ENCODE measurements around the gene FCAR.
"Not testable (repeated sequence)": the region's sequence is repeated elsewhere in the genome, so short reads cannot be mapped to it uniquely, and the experiment has no call there.

The FCAR gene

DNA sequence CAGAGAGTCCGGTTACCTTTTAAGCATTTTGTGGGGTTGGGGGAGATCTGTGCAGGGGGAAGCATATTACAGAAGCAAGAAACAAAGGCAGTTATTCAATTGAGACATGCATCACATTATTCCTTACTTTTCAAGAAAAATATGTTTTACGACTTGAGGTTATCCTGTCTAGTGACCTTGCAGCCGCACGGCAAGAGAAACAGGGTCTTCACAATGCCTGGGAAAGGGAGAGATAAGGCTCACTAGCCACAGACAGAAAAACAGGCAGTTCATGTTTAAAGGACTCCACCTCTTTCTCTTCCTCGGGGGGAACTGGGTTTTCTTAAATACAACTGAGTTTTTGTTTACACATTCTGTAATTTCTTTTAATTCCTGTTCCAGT, 31.4 kb downstream of the FCAR start:
- DNase-seq (ENCODE audit: insufficient read length, low spot score): no peak
- no peak for FAIRE-seq
- TF ChIP-seq, protein P1, sequence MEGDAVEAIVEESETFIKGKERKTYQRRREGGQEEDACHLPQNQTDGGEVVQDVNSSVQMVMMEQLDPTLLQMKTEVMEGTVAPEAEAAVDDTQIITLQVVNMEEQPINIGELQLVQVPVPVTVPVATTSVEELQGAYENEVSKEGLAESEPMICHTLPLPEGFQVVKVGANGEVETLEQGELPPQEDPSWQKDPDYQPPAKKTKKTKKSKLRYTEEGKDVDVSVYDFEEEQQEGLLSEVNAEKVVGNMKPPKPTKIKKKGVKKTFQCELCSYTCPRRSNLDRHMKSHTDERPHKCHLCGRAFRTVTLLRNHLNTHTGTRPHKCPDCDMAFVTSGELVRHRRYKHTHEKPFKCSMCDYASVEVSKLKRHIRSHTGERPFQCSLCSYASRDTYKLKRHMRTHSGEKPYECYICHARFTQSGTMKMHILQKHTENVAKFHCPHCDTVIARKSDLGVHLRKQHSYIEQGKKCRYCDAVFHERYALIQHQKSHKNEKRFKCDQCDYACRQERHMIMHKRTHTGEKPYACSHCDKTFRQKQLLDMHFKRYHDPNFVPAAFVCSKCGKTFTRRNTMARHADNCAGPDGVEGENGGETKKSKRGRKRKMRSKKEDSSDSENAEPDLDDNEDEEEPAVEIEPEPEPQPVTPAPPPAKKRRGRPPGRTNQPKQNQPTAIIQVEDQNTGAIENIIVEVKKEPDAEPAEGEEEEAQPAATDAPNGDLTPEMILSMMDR (IDR thresholded peaks at IDR 0.05; ENCODE audit: insufficient read depth, missing control alignments): no peak

DNA sequence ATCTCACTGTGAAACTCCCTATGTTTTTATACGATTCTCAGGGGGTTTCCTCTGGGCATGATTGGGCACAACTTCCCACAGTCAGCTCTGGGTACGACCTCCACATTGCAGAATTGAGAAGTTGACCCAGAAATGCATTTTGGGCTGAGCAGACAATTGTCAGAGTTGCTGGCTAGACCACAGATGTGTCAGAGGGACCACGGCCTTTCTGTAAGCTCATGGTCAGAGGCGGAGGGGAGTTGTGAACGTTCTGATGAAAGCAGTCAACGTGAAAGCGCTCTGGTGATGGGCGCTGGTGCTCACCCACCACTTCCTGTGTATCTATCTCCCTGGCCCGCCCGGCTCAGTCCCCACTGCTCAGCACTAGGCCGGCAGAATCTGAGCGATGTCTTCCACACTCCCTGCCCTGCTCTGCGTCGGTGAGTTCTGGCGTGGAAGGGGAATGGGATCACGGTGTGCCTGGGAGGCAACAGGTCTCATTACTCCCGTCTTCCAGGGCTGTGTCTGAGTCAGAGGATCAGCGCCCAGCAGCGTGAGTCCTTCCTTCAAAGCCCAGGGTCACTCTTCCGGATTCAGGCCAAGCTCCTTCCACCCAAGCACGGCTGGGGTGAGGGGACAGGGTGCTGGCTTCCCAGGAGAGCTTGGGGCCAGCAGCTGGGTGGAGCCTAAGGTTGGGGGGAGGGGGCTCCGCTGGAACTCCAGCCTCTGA, 31.9 kb downstream of the FCAR start, which contains the start of gene NCR1:
TSS of gene NCR1 (plus strand) at position 346 of the 709 bp plus-strand sequence. CDS start at position 386, 40 bp downstream.
- DNase-seq (ENCODE audit: insufficient read length, low spot score): no peak
- TF ChIP-seq, protein P1 (IDR thresholded peaks at IDR 0.05; ENCODE audit: insufficient read depth, missing control alignments): no peak
- no peak for FAIRE-seq

DNA sequence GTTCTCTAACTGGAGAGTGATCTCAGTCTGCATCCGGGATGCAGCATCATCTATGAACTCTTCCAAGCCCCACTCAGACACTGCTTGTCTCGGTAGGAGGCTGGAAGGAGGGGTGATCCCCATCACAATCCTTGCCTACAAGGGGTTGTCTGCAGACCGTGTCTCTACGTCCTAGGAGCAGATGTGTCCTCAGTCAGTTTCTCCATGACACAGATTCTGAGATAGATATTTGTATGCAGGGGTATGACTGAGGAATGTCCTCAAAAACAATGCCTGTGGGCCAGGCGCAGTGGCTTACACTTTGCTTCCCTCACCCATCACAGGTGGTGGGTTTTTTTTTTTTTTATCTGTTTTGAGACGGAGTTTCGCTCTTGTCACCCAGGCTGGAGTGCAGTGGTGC, 32.8 kb downstream of the FCAR start:
- TF ChIP-seq, protein P1 (IDR thresholded peaks at IDR 0.05; ENCODE audit: insufficient read depth, missing control alignments): no peak
- DNase-seq (ENCODE audit: insufficient read length, low spot score): no peak
- FAIRE-seq: no peak

DNA sequence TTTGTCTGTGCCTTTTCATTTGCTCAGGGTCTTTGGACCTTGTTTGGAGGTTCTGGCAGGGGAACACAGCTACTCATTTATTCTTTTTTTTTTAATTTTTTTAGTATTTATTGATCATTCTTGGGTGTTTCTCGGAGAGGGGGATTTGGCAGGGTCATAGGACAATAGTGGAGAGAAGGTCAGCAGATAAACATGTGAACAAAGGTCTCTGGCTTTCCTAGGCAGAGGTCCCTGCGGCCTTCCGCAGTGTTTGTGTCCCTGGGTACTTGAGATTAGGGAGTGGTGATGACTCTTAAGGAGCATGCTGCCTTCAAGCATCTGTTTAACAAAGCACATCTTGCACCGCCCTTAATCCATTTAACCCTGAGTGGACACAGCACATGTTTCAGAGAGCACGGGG, 33.9 kb downstream of the FCAR start:
- not testable (repeated sequence) for FAIRE-seq; DNase-seq (ENCODE audit: insufficient read length, low spot score)

DNA sequence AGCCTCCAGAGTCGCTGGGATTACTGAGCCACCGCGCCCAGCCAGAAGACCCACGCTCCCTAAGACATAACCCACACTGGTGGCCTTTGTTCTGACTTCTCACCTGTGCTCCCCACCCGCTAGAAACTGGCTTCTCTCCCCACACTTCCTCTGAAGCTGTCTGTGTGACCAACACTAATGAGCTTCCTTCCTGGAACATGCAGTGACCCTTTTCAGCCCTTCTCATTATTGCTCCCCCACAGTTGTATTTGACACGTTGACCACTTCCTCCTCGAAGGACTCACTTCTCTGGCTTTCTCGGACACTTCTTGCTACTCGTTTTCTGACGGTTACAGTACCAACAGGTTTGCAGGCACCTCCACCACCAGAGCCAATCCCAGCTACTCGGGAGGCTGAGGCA, 42.8 kb downstream of the FCAR start:
- FAIRE-seq: no peak
- DNase-seq (ENCODE audit: insufficient read length, low spot score): no peak
- TF ChIP-seq, protein P1 (IDR thresholded peaks at IDR 0.05; ENCODE audit: insufficient read depth, missing control alignments): no peak

DNA sequence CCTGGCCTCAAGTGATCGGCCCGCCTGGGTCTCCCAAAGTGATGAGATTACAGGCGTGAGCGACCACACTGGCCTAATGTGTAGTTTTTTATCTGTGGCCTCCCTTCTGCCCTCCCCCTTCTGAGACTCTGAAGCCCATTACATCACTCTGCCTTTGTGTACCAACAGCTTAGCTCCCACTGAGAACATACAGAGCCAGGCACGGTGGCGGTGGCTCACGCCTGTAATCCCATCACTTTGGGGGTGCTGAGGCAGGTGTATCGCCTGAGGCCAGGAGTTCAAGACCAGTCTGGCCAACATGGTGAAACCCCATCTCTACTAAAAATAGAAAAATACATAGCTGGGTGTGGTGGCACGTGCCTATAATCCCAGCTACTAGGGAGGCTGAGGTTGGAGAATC, 44.5 kb downstream of the FCAR start:
- TF ChIP-seq, protein P1 (IDR thresholded peaks at IDR 0.05; ENCODE audit: insufficient read depth, missing control alignments): no peak
- DNase-seq (ENCODE audit: insufficient read length, low spot score) (no peak), FAIRE-seq (no peak)

DNA sequence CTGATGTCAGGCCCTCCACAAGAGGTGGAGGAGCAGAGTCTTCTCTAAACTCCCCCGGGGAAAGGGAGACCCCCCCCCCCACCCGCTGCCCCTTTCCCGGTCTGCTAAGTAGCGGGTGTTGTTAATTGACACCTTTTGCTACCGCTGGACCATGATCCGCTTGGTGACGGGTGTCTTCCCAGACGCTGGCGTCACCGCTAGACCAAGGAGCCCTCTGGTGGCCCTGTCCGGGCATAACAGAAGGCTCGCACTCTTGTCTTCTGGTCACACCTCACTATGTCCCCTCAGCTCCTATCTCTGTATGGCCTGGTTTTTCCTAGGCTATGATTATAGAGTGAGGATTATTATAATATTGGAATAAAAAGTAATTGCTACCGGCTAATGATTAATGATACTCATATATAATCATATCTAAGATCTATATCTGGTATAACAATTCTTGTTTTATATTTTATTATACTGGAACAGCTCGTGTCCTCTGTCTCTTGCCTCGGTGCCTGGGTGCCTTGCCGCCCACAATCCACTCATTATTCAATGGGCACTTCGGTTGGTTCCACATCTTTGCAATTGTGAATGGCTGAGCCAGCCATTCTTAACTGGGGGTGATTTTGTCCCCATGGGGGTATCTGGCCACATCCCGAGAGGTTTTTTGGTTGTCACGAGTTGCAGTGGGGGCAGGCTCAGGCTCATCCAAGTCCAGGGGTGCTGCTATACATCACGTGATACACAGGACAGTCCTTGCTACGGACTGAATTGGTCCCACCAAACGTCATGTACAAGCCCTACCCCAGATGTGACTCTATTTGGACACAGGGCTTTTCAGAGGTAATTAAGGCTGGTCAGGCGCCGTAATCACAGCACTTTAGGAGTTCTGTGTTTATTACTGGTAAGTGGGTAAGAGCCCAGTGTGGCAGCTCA, 45.9 kb downstream of the FCAR start:
- TF ChIP-seq, protein P1 (IDR thresholded peaks at IDR 0.05; ENCODE audit: insufficient read depth, missing control alignments): peak; percentile 5
- not testable (repeated sequence) for FAIRE-seq; DNase-seq (ENCODE audit: insufficient read length, low spot score)

All from D721Med (cell line).